GM12878 (cell line): ENCODE data around the gene PIGU. TPM values are rescaled to one million over a fixed set of nuclear protein-coding genes. Genes with fewer than 3 reads are reported as not detected.

Experiments
- ATAC-seq: fragments of 200-7000 bp; cut with Tn5 transposase; 3 replicates; pipeline ENCODE4 v1.9.1; 2020; ENCODE audit warnings: mild to moderate bottlenecking, moderate library complexity
- BruUV-seq: library from RNA; stranded (reverse); fragments of 400-500 nt; replicated peaks from 2 replicates; lab custom pipeline; 2021; lab: Mats Ljungman, UMichigan
- CTCF ChIA-PET: fragments of 300-600 bp; sonication (Branson Sonifier 250); formaldehyde crosslinking; extraction: SDS; loops from one replicate; lab custom pipeline; 2021; ENCODE audit warnings: inconsistent platforms; lab: Yijun Ruan, JAX
- POLR2A ChIA-PET: fragments of 350-600 bp; formaldehyde crosslinking; extraction: SDS; loops from one replicate; lab custom pipeline; 2021; ENCODE audit warnings: inconsistent platforms; lab: Charles Lee
- RAD21 ChIA-PET: fragments of 300-600 bp; sonication (Branson Sonifier 250); formaldehyde crosslinking; loops from one replicate; lab custom pipeline; 2023; ENCODE audit warnings: antibody characterized with exemption; ENCODE audit not compliant: unreplicated experiment; lab: Charles Lee
- SMC1A ChIA-PET: fragments of 300-600 bp; sonication (Branson Sonifier 250); formaldehyde crosslinking; loops from one replicate; lab custom pipeline; 2023; ENCODE audit not compliant: unreplicated experiment, uncharacterized antibody; lab: Charles Lee
- DNase-seq: peaks from one replicate; pipeline ENCODE4 v3.0.0-alpha.2; 2011; ENCODE audit warnings: low read depth, low spot score
- FAIRE-seq: peaks from 3 replicates; lab custom pipeline; 2011; peaks lifted over from hg19 to GRCh38; lab: Jason Lieb, UNC
- H2AFZ ChIP-seq: 2 replicates; pipeline ENCODE4 v1.6.0; 2011; ENCODE audit warnings: low read depth, low read length, control low read depth; ENCODE audit not compliant: control insufficient read depth
- H3K27ac ChIP-seq: 2 replicates; pipeline ENCODE4 v1.5.1; 2011; ENCODE audit warnings: control low read depth; ENCODE audit not compliant: control insufficient read depth, insufficient read depth
- H3K27me3 ChIP-seq, 2 experiments: replicated peaks in 1 of 2; 2 replicates each; pipeline versions ENCODE4 v1.6.0 to v1.6.1; 2011; ENCODE audit warnings: low read length in 1 of 2; ENCODE audit not compliant: control insufficient read depth in 2 of 2, insufficient read depth in 2 of 2
- H3K36me3 ChIP-seq, 2 experiments: 2 replicates each; pipeline ENCODE4 v1.5.1; 2011; ENCODE audit warnings: low read length in 1 of 2; ENCODE audit not compliant: control insufficient read depth in 2 of 2, insufficient read depth in 2 of 2
- H3K4me1 ChIP-seq: 2 replicates; pipeline ENCODE4 v1.6.1; 2011; ENCODE audit warnings: mild to moderate bottlenecking, low read length, moderate library complexity, mixed read lengths; ENCODE audit not compliant: control insufficient read depth, insufficient read depth
- H3K4me2 ChIP-seq: 2 replicates; pipeline ENCODE4 v1.6.0; 2011; ENCODE audit warnings: control low read depth; ENCODE audit not compliant: control insufficient read depth, insufficient read depth
- H3K4me3 ChIP-seq: fragments of 200-600 bp; sonication (generic); 2 replicates; pipeline ENCODE4 v1.5.1; 2016
- H3K79me2 ChIP-seq: 2 replicates; pipeline ENCODE4 v1.6.0; 2011; ENCODE audit warnings: low read length; ENCODE audit not compliant: control insufficient read depth, insufficient read depth
- H3K9ac ChIP-seq: 2 replicates; pipeline ENCODE4 v1.8.0; 2011; ENCODE audit warnings: low read length, control low read depth, mixed read lengths; ENCODE audit not compliant: control insufficient read depth, insufficient read depth
- H3K9me3 ChIP-seq: replicated peaks from 3 replicates; pipeline ENCODE4 v1.5.1; 2011; ENCODE audit warnings: mild to moderate bottlenecking, low read length; ENCODE audit not compliant: control insufficient read depth, insufficient read depth
- H4K20me1 ChIP-seq: 2 replicates; pipeline ENCODE4 v1.6.0; 2011; ENCODE audit not compliant: control insufficient read depth, insufficient read depth
- BCL11A ChIP-seq: IDR thresholded peaks from 2 replicates; pipeline ENCODE4 v1.6.1; 2011; ENCODE audit warnings: low read depth, low read length
- CEBPB ChIP-seq, 2 experiments: fragments of 150-350 bp in 1 of 2; IDR thresholded peaks; 2 replicates each; pipeline ENCODE4 v1.6.1; 2012 to 2014; ENCODE audit warnings: low read depth in 2 of 2, low read length in 2 of 2, borderline replicate concordance in 1 of 2, inconsistent platforms in 1 of 2
- JUND ChIP-seq: IDR thresholded peaks from 2 replicates; pipeline ENCODE4 v1.6.1; 2012; ENCODE audit warnings: low read depth, mild to moderate bottlenecking, low read length, improper control_type of control experiment, moderate library complexity
- KLF5 ChIP-seq: fragments of 450-650 bp; IDR thresholded peaks from 2 replicates; pipeline ENCODE4 v1.6.1; 2014; ENCODE audit warnings: mild to moderate bottlenecking; ENCODE audit not compliant: partially characterized antibody
- NBN ChIP-seq: fragments of 450-650 bp; IDR thresholded peaks from 2 replicates; pipeline ENCODE4 v1.6.1; 2016
- PAX5 ChIP-seq: IDR thresholded peaks from 2 replicates; pipeline ENCODE4 v1.6.1; 2011; ENCODE audit warnings: low read depth, low read length, borderline replicate concordance
- PML ChIP-seq: IDR thresholded peaks from 2 replicates; pipeline ENCODE4 v1.6.1; 2012; ENCODE audit warnings: low read length, inconsistent platforms
- POU2F2 ChIP-seq: IDR thresholded peaks from 3 replicates; pipeline ENCODE4 v1.6.1; 2011; ENCODE audit warnings: low read depth, mild to moderate bottlenecking, low read length, borderline replicate concordance
- SUZ12 ChIP-seq: fragments of 200-600 bp; sonication (generic); IDR thresholded peaks from one replicate; pipeline ENCODE4 v1.6.1; 2018; ENCODE audit warnings: antibody characterized with exemption, mild to moderate bottlenecking; ENCODE audit not compliant: unreplicated experiment
- TAF1 ChIP-seq: IDR thresholded peaks from 2 replicates; pipeline ENCODE4 v1.6.1; 2011; ENCODE audit warnings: mild to moderate bottlenecking, low read depth, low read length, borderline replicate concordance
- TBL1XR1 ChIP-seq: IDR thresholded peaks from 2 replicates; pipeline ENCODE4 v1.6.1; 2012; ENCODE audit warnings: low read depth, low read length, improper control_type of control experiment
- WRNIP1 ChIP-seq: IDR thresholded peaks from 2 replicates; pipeline ENCODE4 v1.6.1; 2011; ENCODE audit warnings: low read depth, low read length, improper control_type of control experiment, borderline replicate concordance
- ZNF592 ChIP-seq: fragments of 450-650 bp; IDR thresholded peaks from 2 replicates; pipeline ENCODE4 v1.6.1; 2017; ENCODE audit warnings: mild to moderate bottlenecking, moderate library complexity
- WGBS: methylation state at CpG from one replicate; pipeline ENCODE4 v1.1.6; 2016; ENCODE audit warnings: low lambda C conversion rate; ENCODE audit not compliant: insufficient replicate concordance, insufficient coverage; ENCODE audit errors: missing lambda C conversion rate; 5-methylcytosine and 5-hydroxymethylcytosine counted together
- in situ Hi-C: fragments of 300-500 bp; cut with MboI; formaldehyde crosslinking; loops from 9 replicates; pipeline ENCODE4 v1.14.3; 2018; ENCODE audit warnings: mixed read lengths
- intact Hi-C: fragments of 100-400 bp; cut with micrococcal nuclease; formaldehyde crosslinking; loops from one replicate; pipeline ENCODE4 v1.14.2; 2022; ENCODE audit not compliant: unreplicated experiment
- polyA plus RNA-seq, 11 experiments: library from polyadenylated mRNA; depleted of rRNA in 4 of 11; unstranded in 6 of 11; stranded (reverse) in 5 of 11; fragments of >200 nt; fragmentation: Nextera tagmentation in 4 of 11; fragmentation: Illumina TruSeq in 1 of 11; extraction: Ambion mirVana in 4 of 11; extraction: Trizol in 1 of 11; gene quantifications; 1 replicate in 1 of 11; 2 replicates in 10 of 11; pipeline versions ENCODE4 v1.2.1 to v1.2.3, GENCODE V29; 2011 to 2016; ENCODE audit warnings: inconsistent platforms in 2 of 11, missing spikeins in 2 of 11, low read depth in 1 of 11
- total RNA-seq, 4 experiments: library from RNA; depleted of rRNA in 3 of 4; stranded (reverse); fragments of >200 nt in 3 of 4; fragmentation: Illumina TruSeq in 1 of 4; extraction: Trizol in 1 of 4; gene quantifications; 2 replicates each; pipeline versions ENCODE4 v1.2.1 to v1.2.3, GENCODE V29; 2013 to 2021
- TF ChIP-seq, protein P1 (sequence below): IDR thresholded peaks from 2 replicates; pipeline ENCODE4 v1.6.1; 2011; ENCODE audit warnings: borderline replicate concordance, low read depth, mild to moderate bottlenecking, moderate library complexity, low read length; ENCODE audit not compliant: insufficient read depth, poor library complexity, severe bottlenecking

The PIGU gene
- total and polyA plus RNA-seq, 10 of the 15 experiments (the other 5 are each of a cell fraction or from before 2014, with no cell fraction given): 4.1 to 88.2 (median 25.0) TPM

DNA sequence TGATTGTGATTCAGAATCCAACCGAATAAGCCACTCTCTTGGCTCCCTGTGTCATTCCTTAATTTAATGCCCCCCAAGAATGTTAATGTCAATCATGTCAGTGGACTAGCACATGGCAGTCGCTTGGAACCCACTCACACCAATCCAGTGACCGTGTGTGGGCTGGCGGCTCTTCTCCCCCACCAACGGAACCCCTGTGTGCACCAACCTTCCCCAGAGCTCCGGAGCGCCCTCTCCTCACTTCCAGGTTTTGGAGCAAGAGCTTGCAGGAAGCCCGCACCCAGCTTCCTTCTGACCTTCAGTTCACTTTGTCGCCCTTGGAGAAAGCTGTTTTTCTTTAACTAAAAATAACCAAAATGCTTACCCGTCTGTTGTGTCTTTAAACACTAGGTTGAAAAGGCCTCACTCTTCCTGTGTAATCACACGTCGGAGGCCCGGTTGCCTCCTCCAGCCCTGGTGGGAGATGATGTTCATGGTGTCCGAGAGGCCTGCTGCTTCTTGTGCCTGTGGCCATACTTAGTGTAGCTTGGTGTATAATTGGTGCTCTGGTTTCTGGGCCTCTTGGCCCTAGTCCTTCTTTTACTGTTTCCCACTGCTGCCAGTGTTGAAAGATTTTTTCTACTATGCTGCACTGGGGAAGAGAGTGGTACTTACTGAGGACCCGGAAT, 136.2 kb downstream of the PIGU start:
- no peak for DNase-seq
- intact Hi-C loops: no loop called here
- H3K9me3 ChIP-seq: no peaks in the 10 kb centered on the region
- no peak for FAIRE-seq
- H3K9ac ChIP-seq: no peak overlapping the region
- no peaks in the 10 kb centered on the region for H4K20me1 ChIP-seq
- SMC1A ChIA-PET: interaction anchor here (1.0 to 5.7 kb wide), 6 partner anchors 10 to 240 kb away, joined by 3 to 50 read pairs (median 5); partner anchors contain the start of gene TP53INP2
- TF ChIP-seq NBN (no peak), BCL11A (no peak), TAF1 (no peak), CEBPB (IDR thresholded peaks at IDR 0.05; ENCODE audit: borderline replicate concordance in 1 of 2, low read depth in 2 of 2, low read length in 2 of 2) (no peak), WRNIP1 (no peak), JUND (no peak), KLF5 (no peak), ZNF592 (no peak), PML (no peak), SUZ12 (no peak), PAX5 (no peak), POU2F2 (no peak), TBL1XR1 (no peak)
- TF ChIP-seq, protein P1, sequence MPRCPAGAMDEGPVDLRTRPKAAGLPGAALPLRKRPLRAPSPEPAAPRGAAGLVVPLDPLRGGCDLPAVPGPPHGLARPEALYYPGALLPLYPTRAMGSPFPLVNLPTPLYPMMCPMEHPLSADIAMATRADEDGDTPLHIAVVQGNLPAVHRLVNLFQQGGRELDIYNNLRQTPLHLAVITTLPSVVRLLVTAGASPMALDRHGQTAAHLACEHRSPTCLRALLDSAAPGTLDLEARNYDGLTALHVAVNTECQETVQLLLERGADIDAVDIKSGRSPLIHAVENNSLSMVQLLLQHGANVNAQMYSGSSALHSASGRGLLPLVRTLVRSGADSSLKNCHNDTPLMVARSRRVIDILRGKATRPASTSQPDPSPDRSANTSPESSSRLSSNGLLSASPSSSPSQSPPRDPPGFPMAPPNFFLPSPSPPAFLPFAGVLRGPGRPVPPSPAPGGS: no peak
- peak overlapping the region; percentile 46; the same call in 1 of the 2 replicates for H3K27ac ChIP-seq
- CTCF ChIA-PET: interaction anchor here (0.6 to 5.7 kb wide), 9 partner anchors 18 to 234 kb away, joined by 3 to 93 read pairs (median 4); no protein-coding TSS in a partner anchor
- no peaks in the 10 kb centered on the region for H3K79me2 ChIP-seq
- H3K27me3 ChIP-seq: no peaks in the 10 kb centered on the region
- 92% methylated on average over 15 of the region's 15 CpGs for WGBS
- H3K4me3 ChIP-seq: no peak overlapping the region
- no peak overlapping the region for H3K4me2 ChIP-seq
- H2AFZ ChIP-seq: no peak overlapping the region
- BruUV-seq: no TSS peak
- POLR2A ChIA-PET: no interaction called here
- H3K4me1 ChIP-seq: peaks cover 4% of the 10 kb centered on the region; the same call in 1 of the 2 replicates
- H3K36me3 ChIP-seq: peaks cover 9 to 17% of the 10 kb centered on the region in 2 experiments; a peak in 3 of 4 replicates
- ATAC-seq: no peak
- in situ Hi-C loops: no loop called here
- RAD21 ChIA-PET: interaction anchor here (1.6 to 5.7 kb wide), 3 partner anchors 167 to 229 kb away, joined by 5 to 21 read pairs (median 9); no protein-coding TSS in a partner anchor
